A673 (cell line): ENCODE results near the gene FAM180B. TPM values are rescaled to one million over a fixed set of nuclear protein-coding genes. Genes with fewer than 3 reads are reported as not detected.

Experiments
- BruUV-seq: library from RNA; stranded (reverse); fragments of 400-500 nt; replicated peaks from 2 replicates; lab custom pipeline; 2021; lab: Mats Ljungman, UMichigan
- CTCF ChIA-PET: fragments of 300-600 bp; sonication (Branson Sonifier 250); formaldehyde crosslinking; loops from one replicate; lab custom pipeline; 2022; ENCODE audit warnings: antibody characterized with exemption; lab: Charles Lee
- POLR2A ChIA-PET: fragments of 300-600 bp; sonication (Branson Sonifier 250); formaldehyde crosslinking; loops from one replicate; lab custom pipeline; 2022; ENCODE audit warnings: antibody characterized with exemption; ENCODE audit not compliant: low non-redundant PET; lab: Charles Lee
- DNase-seq: peaks from one replicate; pipeline ENCODE4 v3.0.0-alpha.2; 2015; ENCODE audit warnings: low spot score
- H3K27ac ChIP-seq: fragments of 200-600 bp; sonication (generic); 2 replicates; pipeline ENCODE4 v1.5.1; 2016; ENCODE audit warnings: mixed run types, low read depth, mild to moderate bottlenecking, mixed read lengths, antibody characterized with exemption, low read length; ENCODE audit not compliant: poor library complexity, severe bottlenecking
- H3K27me3 ChIP-seq: fragments of 200-600 bp; sonication (generic); replicated peaks from 2 replicates; pipeline ENCODE4 v1.6.1; 2017; ENCODE audit warnings: mixed run types, low read depth, mild to moderate bottlenecking, mixed read lengths, antibody characterized with exemption, low read length; ENCODE audit not compliant: insufficient read depth, poor library complexity
- H3K36me3 ChIP-seq: fragments of 200-600 bp; sonication (generic); 2 replicates; pipeline ENCODE4 v1.6.1; 2016; ENCODE audit warnings: mixed run types, mild to moderate bottlenecking, mixed read lengths, antibody characterized with exemption, low read length; ENCODE audit not compliant: insufficient read depth, poor library complexity, severe bottlenecking
- H3K4me1 ChIP-seq: fragments of 200-600 bp; sonication (generic); 2 replicates; pipeline ENCODE4 v1.6.1; 2017; ENCODE audit warnings: mixed run types, mild to moderate bottlenecking, mixed read lengths, antibody characterized with exemption, low read length; ENCODE audit not compliant: insufficient read depth, poor library complexity, severe bottlenecking
- H3K4me3 ChIP-seq: fragments of 200-600 bp; sonication (generic); 2 replicates; pipeline ENCODE4 v1.5.1; 2016; ENCODE audit warnings: low read depth, mixed run types, mild to moderate bottlenecking, mixed read lengths, low read length; ENCODE audit not compliant: poor library complexity, severe bottlenecking
- H3K9me3 ChIP-seq: fragments of 200-600 bp; sonication (generic); 2 replicates; pipeline ENCODE4 v1.6.1; 2016; ENCODE audit warnings: mixed run types, low read depth, mild to moderate bottlenecking, mixed read lengths, antibody characterized with exemption, low read length; ENCODE audit not compliant: poor library complexity, severe bottlenecking
- EZH2 ChIP-seq: fragments of 200-600 bp; sonication (generic); IDR thresholded peaks from 2 replicates; pipeline ENCODE4 v1.6.1; 2017; ENCODE audit warnings: borderline replicate concordance, low read depth, mild to moderate bottlenecking, mixed read lengths, antibody characterized with exemption, low read length; ENCODE audit not compliant: poor library complexity, severe bottlenecking
- intact Hi-C: fragments of 100-400 bp; cut with micrococcal nuclease; formaldehyde crosslinking; loops from one replicate; pipeline ENCODE4 v1.10.0; 2022; ENCODE audit not compliant: unreplicated experiment
- total RNA-seq: library from RNA; stranded (reverse); gene quantifications from 2 replicates; pipeline ENCODE4 v1.2.3, GENCODE V29; 2021
- TF ChIP-seq, protein P1 (sequence below): fragments of 300-800, 200-600 bp; sonication (generic); conservative IDR thresholded peaks from 2 replicates; pipeline ENCODE4 v1.5.1; 2017; ENCODE audit warnings: low read depth, mild to moderate bottlenecking, antibody characterized with exemption, low read length, moderate library complexity, mixed read lengths

Gene FAM180B
- total RNA-seq, 1 experiment from 2014 or later, result 0.62 TPM

DNA sequence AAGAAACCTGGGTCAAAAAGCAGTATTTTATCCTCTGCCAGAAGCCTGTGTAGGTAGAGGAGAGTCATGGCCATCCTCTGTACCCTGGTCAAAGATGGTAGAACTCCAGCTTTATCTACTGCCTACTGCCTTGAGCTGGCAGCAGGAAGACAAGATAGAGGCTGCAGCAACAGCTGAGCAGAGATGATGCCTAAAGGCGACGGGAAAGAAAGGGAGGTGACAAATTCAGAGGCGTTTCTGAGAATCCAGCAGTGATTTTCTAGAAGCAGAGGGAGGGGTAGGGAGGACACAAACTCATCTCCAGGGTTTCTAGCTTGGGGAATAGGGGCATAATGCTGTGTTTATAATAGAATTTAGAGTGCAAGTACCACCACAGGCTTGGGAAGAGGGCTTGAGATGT, 23.2 kb downstream of the FAM180B start:
- TF ChIP-seq, protein P1, sequence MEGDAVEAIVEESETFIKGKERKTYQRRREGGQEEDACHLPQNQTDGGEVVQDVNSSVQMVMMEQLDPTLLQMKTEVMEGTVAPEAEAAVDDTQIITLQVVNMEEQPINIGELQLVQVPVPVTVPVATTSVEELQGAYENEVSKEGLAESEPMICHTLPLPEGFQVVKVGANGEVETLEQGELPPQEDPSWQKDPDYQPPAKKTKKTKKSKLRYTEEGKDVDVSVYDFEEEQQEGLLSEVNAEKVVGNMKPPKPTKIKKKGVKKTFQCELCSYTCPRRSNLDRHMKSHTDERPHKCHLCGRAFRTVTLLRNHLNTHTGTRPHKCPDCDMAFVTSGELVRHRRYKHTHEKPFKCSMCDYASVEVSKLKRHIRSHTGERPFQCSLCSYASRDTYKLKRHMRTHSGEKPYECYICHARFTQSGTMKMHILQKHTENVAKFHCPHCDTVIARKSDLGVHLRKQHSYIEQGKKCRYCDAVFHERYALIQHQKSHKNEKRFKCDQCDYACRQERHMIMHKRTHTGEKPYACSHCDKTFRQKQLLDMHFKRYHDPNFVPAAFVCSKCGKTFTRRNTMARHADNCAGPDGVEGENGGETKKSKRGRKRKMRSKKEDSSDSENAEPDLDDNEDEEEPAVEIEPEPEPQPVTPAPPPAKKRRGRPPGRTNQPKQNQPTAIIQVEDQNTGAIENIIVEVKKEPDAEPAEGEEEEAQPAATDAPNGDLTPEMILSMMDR, result no peak
- no peak for TF ChIP-seq EZH2
- Histone ChIP-seq H3K9me3 (no peaks in the 10 kb centered on the region), H3K4me3 (no peak overlapping the region), H3K4me1 (no peaks in the 10 kb centered on the region), H3K27ac (no peak overlapping the region), H3K36me3 (no peaks in the 10 kb centered on the region), H3K27me3 (no peaks in the 10 kb centered on the region)
- POLR2A ChIA-PET, result no interaction called here
- no peak for DNase-seq
- CTCF ChIA-PET, result no interaction called here
- no TSS peak for BruUV-seq
- intact Hi-C loops, result no loop called here

DNA sequence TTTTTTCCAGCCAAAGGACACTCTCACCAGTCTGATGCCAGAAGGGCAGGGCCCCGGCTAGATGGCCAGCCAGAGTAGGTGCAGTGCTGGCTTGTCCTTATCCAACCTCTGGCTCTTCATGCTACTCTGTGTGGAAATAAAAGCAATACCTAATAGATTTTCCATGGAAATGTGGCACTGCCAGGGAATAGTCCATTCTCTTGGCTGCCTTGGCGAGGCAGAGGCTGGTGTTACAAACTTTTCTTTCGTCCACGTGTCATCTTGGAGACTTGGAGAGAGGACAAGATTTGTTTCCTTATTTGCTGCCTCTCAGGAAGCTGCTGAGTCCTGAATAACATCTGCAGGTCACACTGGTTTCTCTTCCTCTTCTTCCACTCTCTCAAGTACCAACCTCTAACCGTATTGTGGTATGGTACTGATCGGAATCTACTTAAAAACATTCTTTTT, 24.9 kb downstream of the FAM180B start:
- Histone ChIP-seq H3K36me3 (peaks cover 5% of the 10 kb centered on the region), H3K27ac (no peak overlapping the region), H3K27me3 (no peaks in the 10 kb centered on the region), H3K9me3 (no peaks in the 10 kb centered on the region), H3K4me1 (no peaks in the 10 kb centered on the region), H3K4me3 (no peak overlapping the region)
- TF ChIP-seq, protein P1, result no peak
- TF ChIP-seq EZH2, result no peak
- POLR2A ChIA-PET, result interaction anchor here (1.1 kb wide), 1 partner anchor 10 kb away, joined by 5 read pairs; no protein-coding TSS in a partner anchor
- CTCF ChIA-PET, result no interaction called here
- DNase-seq, result no peak
- intact Hi-C loops, result no loop called here
- BruUV-seq, result no TSS peak

DNA sequence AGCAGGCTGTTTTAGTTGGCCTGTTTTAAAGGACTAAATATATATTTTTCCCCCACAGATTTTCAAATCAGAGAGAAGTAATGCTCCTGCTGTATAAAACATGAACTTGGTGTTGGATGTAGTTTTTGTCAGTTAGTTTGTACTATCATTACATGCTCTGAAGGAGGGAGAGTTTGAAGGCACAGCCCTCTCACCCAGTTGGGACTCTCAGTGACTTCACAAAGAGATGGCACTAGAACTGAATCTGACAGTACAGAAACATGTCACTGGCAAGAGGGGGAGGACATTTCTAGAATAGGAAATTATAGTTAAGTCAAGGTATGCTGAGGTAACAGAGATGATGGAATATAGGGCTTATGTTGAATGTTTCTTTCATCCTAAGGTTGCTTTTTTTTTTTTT, 28.8 kb downstream of the FAM180B start:
- ChIA-PET POLR2A (interaction anchor here (0.8 kb wide), 1 partner anchor 14 kb away, joined by 3 read pairs; no protein-coding TSS in a partner anchor), CTCF (no interaction called here)
- H3K4me1 ChIP-seq, result no peaks in the 10 kb centered on the region
- peaks cover 33% of the 10 kb centered on the region for H3K36me3 ChIP-seq
- H3K9me3 ChIP-seq, result no peaks in the 10 kb centered on the region
- H3K4me3 ChIP-seq, result no peak overlapping the region
- intact Hi-C loops, result no loop called here
- H3K27me3 ChIP-seq, result no peaks in the 10 kb centered on the region
- no peak overlapping the region for H3K27ac ChIP-seq
- no TSS peak for BruUV-seq
- DNase-seq, result no peak
- TF ChIP-seq, protein P1, result no peak
- no peak for TF ChIP-seq EZH2
